ENCODE data around the gene CHD9NB.
A peak's percentile ranks its signal among the peaks of the same experiment; 100 is the strongest.

DNA sequence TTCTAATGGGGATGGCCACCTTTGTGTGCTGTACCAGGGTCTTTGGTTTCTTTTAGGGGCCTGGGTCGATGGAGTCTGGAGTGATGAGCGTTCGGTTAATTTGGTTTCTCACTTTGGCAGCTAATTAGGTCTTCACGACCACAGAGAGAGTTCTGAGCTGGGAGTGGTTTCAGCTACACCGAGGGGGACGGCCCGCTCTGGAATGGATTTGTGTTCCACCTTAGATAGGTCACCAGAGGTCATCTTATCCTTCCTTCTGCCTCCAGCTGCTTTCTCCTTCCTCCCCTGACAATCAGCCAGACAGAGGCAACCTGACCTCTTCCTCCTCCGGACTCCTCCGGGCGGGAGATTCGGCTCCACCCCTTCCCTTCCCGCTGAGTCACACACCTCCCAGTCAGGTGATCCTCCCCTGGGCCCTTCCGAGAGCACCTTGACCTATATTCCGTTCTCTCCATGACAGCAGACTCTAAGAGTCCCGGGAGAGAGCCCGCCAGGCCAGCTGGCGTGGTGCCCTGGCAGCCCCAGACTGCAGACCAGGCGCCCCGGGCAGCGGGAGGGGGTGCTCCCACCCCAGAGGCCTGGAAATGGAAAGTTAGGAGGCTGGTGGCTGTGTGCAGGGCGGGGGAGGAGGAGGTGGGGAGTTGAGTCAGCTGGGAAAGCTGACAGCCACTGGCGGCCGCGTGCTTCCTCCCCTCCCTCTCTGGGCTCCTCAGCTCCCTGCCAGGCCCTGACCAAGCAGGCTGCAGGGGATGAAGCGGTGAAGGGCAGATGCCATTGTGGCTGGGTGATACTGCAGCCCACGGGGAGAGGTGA is 46.8 kb upstream of the CHD9NB start:
- TF ChIP-seq POLR2A (IDR thresholded peaks at IDR 0.05) (peak in 2 of 4 donors; percentile 20 to 40), CTCF (IDR thresholded peaks at IDR 0.05) (no peak)
